Stimulated activated CD8-positive, alpha-beta memory T cell treated with anti-CD3 and anti-CD28 coated beads, Interleukin-7, amount 100 ng/mL, for 48 hours (primary cell): ENCODE measurements around the gene NDUFA3.
"Not testable (repeated sequence)": the region's sequence is repeated elsewhere in the genome, so short reads cannot be mapped to it uniquely, and the experiment has no call there.

Source experiments
- DNase-seq, 2 donors: peaks; one replicate each; pipeline ENCODE4 v3.0.0-alpha.2; 2020; ENCODE audit warnings: low read depth in 1 of 2; ENCODE audit errors: extremely low read depth in 1 of 2

Gene NDUFA3

DNA sequence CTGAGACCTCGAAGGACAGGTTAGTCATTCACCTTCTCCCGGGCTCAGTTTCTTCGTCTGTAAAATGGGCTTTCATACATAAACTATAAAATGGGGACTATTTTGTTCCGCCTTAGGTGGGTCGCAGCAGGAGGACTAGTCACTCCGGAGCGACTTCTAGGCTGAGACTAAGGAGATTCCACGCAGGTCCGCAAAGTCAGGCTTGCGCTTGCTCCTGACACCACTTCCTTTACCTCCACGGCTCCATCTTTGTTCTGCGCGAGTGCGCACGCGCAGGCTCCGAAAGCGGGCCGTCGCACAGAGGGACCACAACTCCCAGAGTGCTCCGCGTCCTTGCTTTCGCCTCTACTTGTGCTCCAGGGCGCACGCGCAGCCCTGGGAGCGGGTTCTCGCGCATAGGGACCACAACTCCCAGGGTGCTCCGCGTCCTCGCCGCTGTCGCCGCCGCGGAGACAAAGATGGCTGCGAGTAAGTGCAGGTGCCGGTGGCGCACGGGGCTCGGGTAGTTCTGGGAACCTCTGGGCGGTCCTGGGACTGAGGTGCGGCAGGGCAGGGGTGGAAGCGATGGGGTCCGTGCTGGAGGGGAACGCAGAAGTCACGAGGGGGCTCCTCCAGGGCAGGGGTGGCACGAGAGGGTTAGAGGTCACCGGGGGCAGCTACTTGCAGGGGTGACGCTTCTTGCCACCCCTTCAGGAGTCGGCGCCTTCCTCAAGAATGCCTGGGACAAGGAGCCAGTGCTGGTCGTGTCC, at the start of gene NDUFA3:
Gene NDUFA3, plus strand, starts transcription at position 435 of the 749 bp plus-strand sequence. Its CDS starts 24 bp downstream, at position 459.
- peak; percentile 94 to 97 for DNase-seq

DNA sequence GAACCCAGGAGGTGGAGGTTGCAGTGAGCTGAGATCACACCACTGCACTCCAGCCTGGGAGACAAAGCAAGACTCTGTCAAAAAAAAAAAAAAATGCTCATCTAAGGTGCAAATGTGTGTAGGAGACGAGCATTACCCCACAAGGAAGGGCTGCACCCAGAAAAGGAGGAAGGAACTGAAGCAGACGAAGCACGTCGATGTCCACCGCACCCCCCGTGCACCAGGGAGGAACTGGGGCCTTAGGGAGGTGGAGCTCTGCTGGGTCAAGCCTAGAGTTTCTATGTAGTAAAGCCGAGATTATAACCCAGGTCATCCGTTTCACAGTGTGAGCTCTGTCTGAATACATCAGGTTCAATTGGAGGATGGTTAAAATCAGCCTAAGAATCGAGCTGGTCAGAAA, 40.0 kb upstream of the NDUFA3 start:
- DNase-seq = no peak

DNA sequence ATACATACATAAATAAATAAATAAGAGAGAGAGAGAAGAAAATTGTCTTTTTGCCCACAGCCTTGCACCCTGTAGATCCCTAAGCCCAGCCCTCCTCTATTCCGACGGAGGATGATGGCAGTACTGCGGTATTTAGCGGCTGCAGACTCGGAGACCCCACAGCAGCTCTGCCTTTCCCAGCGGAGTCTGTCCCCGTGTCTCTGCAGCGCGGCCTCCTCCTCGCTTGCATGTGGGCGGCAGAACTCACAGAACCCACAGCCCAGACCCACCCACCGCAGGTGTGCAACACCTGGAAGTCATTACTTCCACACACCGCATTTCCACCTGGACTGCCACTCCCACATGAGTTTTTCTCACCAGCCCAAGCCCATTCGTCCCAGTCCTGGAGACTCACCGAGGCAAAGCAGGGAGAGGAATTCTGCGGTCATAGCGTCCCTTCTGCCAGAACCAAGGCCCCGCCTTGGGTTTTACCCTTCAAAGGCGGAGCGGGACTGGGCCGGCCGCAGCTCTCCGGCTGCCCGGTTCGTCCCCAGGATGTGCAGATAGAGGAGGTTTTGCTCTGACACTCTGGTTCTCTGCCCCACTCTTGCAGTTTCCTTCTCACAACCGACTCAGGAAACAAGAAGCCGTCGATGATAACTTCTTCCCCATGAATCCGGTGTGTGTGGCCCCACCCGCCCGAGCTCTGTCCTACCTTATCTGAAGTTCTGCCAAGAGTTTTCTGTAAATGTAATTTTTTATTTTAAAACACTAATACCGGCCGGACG, 39.1 kb upstream of the NDUFA3 start, which contains the start of gene VSTM1:
Gene VSTM1, minus strand, starts transcription at position 548 of the 767 bp plus-strand sequence. Its CDS starts 120 bp downstream, at position 428.
- DNase-seq = no peak

DNA sequence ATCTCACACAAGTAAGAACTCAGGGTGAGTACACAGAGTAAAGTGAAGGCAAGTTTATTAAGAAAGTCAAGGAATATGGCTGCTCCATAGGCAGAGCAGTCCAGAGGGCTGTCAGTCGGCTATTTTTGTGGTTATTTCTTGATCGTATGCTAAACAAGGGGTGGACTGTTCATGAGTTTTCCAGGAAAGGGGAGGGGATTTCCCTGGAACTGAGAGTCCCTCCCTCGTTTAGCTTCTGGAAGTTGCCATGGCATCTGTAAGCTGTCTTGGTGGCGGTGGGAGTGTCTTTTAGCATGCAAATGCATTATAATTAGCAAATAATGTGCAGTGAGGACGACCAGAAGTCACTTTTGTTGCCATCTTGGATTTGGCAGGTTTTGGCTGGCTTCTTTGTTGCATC, 33.2 kb upstream of the NDUFA3 start:
- DNase-seq = no peak

DNA sequence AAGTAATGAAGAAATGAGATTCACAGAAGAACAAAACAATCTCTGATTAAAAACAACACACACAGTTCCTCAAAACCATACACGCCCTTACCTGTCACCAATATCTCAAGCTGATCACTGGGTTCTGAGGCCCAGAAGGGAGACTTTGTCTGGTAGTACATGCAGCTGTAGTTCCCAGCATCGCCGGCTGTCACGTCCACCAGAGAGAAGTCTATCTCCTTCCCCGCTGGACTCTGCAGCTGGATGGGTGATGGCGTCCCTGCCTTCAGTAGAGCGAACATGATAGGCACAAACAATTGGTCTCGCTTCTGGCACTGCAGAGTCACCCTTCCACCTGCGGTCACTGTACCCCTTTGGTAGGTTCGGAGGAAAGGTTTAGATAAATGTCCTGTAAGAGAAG, 28.8 kb upstream of the NDUFA3 start:
- DNase-seq = no peak

DNA sequence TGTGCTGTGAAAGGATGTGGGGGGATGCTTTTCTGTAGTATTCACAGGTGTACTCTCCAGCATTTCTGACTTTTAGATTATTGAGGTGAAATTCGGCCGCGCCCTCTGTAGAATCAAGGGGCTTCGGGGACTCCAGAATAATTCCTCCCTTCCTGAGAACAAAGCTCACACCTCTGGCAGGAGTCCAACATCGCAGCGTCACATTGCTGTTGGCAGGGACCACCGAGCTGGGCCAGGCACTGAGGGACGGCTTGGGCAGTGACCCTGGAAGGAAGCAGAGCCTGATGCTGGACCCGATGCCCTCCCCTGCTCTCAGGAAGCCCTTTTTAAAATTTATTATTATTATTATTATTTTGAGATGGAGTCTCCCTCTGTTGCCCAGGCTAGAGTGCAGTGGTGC, 27.8 kb upstream of the NDUFA3 start:
- DNase-seq = no peak

DNA sequence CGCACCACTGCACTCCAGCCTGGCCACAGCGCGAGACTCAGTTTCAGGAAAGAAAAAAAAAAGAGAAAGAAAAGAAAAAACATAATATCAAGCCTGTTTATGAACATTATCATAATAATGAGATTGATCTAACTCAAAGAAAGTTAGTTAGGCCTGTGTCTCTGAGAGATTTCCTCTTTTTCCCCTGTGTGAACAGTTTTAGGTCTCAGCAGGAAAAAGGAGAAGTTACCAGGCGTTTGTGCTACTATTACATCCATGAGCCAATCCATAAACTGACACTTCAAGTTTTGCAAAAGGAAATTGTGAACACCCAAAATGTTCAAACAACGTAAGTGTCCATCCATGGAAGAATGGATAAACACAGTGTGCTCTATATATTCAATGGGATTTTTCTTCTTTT, 25.3 kb upstream of the NDUFA3 start:
- no peak for DNase-seq

DNA sequence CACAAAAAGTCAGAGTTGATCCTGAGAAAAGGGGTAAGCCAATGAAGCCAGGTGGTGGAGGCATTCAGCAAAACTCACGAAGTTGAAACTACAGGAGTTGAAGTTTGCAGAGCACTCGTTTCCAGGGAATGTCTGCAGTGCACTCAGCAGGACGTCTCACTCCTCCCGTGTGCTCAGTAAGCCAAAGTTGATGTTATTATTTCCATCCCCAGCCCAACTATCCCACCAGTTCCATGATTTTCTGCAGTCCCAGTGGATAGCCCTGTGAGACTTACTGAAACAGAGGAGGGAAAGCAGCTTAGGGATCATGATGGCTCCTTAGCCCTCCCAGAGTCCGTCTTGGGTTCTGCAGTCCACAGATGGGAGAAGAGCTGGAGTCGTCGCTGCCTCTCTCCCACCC, 21.6 kb upstream of the NDUFA3 start, which contains the start of gene TARM1:
Gene TARM1, minus strand, starts transcription at position 334 of the 400 bp plus-strand sequence. Its CDS starts 25 bp downstream, at position 309.
- no peak for DNase-seq

DNA sequence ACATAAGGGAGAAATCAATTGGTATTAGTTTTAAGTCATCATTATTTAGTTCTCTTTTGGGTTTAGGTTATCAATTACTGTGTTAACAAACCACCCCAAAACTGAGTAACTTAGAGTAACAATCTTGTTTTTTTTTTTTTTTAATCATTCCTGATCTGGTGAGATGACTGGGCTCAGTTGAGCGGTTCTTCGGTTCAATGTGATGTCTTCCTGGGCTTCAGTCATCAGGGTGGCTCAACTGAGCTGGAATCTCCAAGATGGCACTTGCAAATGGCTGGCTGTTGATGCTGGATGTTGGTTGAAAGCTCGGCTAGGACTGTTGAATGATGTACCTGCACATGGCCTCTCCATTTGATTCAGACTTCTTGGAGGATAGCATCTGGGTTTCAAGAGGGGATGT, 18.2 kb upstream of the NDUFA3 start:
- DNase-seq = no peak

DNA sequence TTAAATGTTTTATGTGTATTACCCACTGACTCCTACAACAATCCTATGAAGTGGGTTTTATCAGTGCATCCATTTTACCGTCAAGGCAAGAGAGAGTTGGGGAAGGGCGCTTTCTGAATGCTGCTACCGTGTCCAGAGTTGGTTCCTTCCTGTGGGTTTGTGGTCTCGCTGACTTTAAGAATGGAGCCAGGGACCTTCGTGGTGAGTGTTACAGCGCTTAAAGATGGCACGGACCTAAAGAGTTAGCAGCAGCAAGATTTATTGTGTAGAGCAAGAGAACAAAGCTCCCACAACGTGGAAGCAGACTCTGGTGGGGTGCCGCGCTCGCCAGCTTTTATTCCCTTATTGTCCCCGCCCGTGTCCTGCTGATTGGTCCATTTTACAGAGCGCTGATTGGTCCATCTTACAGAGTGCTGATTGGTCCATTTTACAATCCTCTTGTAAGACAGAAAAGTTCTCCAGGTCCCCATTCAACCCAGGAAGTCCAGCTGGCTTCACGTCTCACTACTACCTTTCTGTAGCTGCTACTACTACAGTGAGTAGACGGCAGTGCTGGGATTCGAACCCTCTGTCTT, 8.1 kb upstream of the NDUFA3 start:
- DNase-seq = no peak

DNA sequence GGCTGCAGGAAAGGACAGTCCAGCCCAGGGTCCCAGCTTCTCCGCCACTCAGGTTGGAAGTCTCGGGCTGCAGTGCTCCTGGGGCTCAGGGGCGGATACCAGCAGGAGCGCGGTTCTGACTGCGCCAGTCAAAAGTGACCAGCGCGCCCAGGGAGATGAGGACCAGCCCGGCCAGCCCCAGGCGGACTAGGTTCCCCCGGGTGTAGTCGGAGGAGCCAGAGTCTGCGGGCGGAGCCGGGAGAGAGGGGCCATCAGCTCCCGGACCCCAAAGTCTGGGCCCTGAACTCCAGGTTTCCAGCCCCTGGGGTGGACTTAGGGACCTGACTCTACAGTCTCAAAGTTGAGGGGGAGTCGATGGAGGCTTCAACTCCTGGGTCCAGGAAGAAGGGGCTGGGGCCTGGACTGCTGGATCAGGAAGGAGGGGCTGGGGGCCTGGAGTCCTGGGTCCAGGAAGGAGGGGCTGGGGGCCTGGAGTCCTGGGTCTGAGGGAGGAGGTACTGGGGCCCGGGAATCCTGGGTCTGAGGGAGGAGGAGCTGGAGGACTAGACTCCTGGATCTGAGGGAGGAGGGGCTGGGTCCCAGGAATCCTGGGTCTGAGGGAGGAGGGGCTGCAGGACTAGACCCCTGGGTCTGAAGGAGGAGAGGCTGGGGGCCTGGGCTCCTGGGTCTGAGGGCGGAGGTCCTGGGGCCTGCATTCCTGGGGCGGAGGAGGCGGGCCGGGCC, 7.4 kb upstream of the NDUFA3 start:
- DNase-seq = no peak

DNA sequence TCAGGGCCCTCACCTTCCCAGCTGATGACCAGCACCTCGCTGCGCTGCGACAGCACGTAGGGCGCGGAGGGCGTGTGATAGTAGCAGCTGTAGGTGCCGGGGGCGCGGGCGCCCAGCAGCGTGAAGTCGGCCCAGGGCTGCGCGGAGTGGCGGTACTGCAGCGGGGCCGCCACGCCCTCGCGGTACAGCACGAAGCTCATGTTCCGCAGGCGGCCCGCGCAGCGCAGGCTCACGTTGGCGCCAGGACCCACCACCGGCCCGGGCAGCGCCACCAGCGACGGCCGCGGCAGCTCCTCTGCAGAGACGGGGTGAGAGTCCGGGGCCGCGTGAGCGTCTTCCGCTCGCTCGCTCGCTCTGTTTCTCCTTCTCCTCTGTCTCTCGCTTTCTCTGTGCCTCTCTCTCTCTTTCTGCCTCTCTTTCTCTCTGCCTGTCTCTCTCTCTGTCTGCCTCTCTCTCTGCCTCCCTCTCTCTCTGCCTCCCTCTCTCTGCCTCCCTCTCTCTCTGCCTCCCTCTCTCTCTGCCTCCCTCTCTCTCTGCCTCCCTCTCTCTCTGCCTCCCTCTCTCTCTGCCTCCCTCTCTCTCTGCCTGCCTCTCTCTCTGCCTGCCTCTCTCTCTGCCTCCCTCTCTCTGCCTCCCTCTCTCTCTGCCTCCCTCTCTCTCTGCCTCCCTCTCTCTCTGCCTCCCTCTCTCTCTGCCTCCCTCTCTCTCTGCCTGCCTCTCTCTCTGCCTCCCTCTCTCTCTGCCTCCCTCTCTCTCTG, 6.6 kb upstream of the NDUFA3 start:
- not testable (repeated sequence) for DNase-seq

DNA sequence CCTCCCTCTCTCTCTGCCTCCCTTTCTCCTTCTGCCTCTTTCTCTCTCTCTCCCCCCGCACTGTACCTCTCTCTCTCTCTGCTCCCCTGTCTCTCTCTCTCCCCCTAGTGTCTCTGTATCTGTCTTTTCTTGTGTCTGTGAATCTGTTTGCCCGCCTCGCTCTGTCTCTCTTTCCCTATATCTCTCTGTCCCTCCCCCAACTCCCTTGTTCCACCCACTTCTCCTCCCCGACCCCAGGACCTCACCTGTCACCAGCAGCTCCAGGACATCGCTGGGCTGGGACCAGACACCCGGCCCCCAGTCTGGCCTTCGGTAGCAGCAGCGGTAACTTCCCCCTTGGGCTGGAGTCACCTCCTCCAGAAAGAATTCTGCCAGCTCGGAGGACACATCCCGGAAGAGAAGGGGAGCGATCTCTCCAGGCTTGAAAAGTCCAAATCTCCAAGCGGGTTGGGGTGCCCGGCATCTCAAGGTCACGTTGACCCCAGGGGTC, 6.0 kb upstream of the NDUFA3 start:
- no peak for DNase-seq

DNA sequence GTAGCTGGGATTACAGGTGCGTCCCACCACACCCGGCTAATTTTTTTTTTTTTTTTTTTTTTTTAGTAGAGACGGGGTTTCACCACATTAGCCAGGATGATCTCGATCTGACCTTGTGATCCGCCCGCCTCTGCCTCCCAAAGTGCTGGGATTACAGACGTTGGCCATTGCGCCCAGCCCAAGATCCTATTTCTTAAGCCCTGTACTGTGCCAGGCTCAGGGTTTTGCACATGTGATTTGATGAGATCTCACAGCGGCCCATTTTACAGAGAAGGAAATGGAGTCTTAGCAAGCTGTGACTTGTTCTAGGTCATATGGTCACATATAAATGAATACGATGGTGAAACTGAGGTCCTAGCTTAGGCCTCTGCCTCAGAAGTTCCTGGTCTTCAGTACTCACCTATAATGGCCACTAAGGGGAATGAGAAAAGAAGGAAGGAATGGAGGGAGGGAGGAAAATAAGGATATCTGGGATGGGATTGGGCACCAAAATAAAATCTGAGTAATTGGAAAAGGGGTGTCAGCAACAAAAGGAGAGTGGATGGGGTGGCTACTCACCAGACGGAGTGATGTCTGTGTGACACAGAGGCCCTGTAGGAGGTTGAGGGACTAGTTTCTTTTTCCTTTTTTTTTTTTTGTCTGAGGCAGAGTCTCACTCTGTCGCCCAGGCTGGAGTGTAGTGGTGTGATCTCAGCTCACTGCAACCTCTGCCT, 3.3 kb upstream of the NDUFA3 start:
- no peak for DNase-seq

DNA sequence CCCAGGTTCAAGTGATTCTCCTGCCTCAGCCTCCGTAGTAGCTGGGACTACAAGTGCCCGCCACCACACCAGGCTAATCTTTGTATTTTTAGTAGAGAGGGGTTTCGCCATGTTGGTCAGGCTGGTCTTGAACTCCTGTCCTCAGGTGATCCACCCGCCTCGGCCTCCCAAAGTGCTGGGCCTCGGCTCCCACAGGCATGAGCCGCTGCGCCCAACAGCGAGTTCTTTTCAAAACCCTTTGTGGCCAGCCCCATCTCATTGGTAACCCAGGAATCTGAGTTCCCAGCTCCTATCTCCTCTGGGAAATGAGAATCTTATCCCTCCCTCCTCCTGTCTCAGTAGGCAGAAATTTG, 2.8 kb upstream of the NDUFA3 start:
- DNase-seq = not testable (repeated sequence)

DNA sequence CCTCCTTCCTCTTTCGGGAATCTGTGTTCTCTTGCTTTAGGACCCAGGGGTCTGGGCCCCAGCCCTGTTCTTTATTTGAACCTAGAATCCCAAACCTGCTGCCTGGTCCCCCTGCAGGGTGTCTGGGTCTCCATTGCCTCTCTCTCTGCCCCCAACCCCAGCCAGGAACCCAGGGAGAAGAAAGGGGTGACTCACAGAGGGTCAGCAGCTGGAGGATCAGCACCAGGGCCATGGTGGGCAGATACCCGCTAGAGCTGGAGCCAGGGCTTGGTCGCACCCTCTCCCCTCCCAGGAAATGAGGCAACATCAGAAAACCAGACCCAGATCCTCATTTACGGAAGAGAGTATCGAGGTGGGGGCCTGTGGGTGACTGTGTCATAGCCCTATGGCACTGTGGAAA, 2.1 kb upstream of the NDUFA3 start, which contains the start of gene OSCAR:
Gene OSCAR, minus strand, starts transcription at position 243 of the 400 bp plus-strand sequence. Its CDS starts 11 bp downstream, at position 232.
- DNase-seq = no peak

DNA sequence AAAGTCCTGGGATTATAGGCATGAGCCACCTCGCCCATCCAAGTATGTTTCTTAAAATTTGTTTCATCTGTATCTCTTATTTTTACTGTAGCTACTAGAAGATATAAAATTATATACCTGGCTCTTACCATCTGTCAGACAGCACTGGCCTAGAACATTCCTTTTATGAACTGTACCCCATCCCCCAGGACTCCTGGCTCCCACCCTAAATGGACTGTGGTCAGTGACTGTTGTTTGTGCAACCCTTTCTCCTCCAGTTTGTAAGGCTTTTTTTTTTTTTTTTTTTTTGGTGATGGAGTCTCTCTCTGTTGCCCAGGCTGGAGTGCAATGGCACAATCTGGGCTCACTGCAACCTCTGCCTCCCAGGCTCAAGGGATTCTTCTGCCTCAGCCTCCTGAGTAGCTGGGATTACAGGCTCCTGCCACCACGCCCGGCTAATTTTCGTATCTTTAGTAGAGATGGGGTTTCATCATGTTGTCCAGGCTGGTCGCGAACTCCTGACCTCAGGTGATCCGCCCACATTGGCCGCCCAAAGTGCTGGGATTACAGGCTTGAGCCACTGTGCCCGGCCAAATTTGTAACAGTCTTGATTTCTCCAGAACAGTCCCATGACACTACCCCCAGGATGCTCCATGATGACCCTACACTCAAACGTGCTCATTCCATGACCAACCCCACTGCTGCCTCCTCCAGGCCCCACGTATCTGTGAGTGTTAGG, 2.5 kb downstream of the NDUFA3 start:
- no peak for DNase-seq

DNA sequence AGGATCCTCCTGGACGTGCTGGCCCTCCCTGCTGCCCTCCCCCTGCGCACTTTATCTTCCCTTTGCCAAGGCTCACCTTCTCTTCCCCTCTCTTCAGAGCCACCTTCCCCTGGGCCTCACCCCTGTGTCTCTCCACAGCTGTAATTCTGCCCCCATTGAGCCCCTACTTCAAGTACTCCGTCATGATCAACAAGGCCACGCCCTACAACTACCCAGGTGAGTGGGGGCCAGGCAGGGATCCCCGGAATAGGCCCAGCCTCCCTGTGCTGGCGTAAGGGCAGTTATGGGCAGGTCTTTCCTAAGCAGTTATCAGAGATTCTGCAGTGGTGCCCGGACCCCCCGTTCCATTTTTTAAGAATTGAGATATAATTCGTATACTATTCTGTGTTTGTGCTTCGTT, 3.1 kb downstream of the NDUFA3 start:
- DNase-seq = no peak

DNA sequence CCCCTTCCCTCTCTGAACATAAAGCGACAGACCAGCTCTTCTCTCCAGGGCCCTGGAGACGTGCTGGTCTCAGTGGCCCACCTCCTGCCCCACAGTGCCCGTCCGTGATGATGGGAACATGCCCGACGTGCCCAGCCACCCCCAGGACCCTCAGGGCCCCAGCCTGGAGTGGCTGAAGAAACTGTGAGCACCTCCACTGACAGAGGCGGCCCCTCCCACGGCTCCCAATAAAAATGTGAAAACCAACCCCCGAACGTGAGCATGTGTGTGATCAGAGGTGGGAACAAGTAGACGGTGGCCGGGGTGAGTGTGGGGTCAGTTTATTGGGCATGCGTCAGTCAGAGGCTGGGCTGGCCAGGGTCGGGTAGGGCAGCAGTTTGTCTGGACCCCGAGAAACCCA, 4.1 kb downstream of the NDUFA3 start:
- DNase-seq = no peak
